Spleen (tissue), 11 donors: ENCODE measurements around the gene SHISA5. TPM values are rescaled to one million over a fixed set of nuclear protein-coding genes. Genes with fewer than 3 reads are reported as not detected.
A peak's percentile ranks its signal among the peaks of the same experiment; 100 is the strongest.

ENCODE experiments used
- DNase-seq: peaks from one replicate; pipeline ENCODE4 v3.0.0-alpha.2; 2020
- H3K27ac ChIP-seq, 8 donors: fragments of 200-600 bp; sonication (generic) in 7 of 8; 1 replicate in 4 of 8; 2 replicates in 4 of 8; pipeline versions ENCODE4 v1.5.0 to v1.8.0; 2016 to 2021; ENCODE audit warnings: inconsistent platforms in 4 of 8, mild to moderate bottlenecking in 4 of 8, moderate library complexity in 1 of 8
- H3K27me3 ChIP-seq, 7 donors: fragments of 200-600 bp; sonication (generic) in 6 of 7; replicated peaks in 1 of 7; 1 replicate in 4 of 7; 2 replicates in 3 of 7; pipeline versions ENCODE4 v1.5.0 to v1.8.0; 2016 to 2021; ENCODE audit warnings: inconsistent platforms in 3 of 7, mild to moderate bottlenecking in 1 of 7
- H3K36me3 ChIP-seq, 6 donors: fragments of 200-600 bp; sonication (generic) in 5 of 6; 1 replicate in 4 of 6; 2 replicates in 2 of 6; pipeline versions ENCODE4 v1.5.0 to v1.8.0; 2016 to 2021; ENCODE audit warnings: inconsistent platforms in 2 of 6
- H3K4me1 ChIP-seq, 6 donors: fragments of 200-600 bp; sonication (generic) in 5 of 6; 1 replicate in 3 of 6; 2 replicates in 3 of 6; pipeline versions ENCODE4 v1.5.0 to v1.8.0; 2016 to 2021; ENCODE audit warnings: inconsistent platforms in 3 of 6
- H3K4me3 ChIP-seq, 8 donors: fragments of 200-600 bp; sonication (generic) in 7 of 8; 1 replicate in 4 of 8; 2 replicates in 4 of 8; pipeline versions ENCODE4 v1.5.0 to v1.8.0; 2016 to 2021; ENCODE audit warnings: inconsistent platforms in 4 of 8, mild to moderate bottlenecking in 4 of 8, moderate library complexity in 2 of 8
- H3K9me3 ChIP-seq, 8 donors: fragments of 200-600 bp; sonication (generic) in 7 of 8; 1 replicate in 4 of 8; 2 replicates in 4 of 8; pipeline versions ENCODE4 v1.5.0 to v1.8.0; 2016 to 2021; ENCODE audit warnings: inconsistent platforms in 4 of 8
- CTCF ChIP-seq, 11 experiments: fragments of 200-600 bp in 7 of 11; fragments of 450-650 bp in 4 of 11; sonication (generic) in 4 of 11; IDR thresholded peaks in 8 of 11; conservative IDR thresholded peaks in 3 of 11; 1 replicate in 7 of 11; 2 replicates in 4 of 11; pipeline versions ENCODE4 v1.4.0 to v1.8.0; 2016 to 2021; ENCODE audit warnings: antibody characterized with exemption in 11 of 11, inconsistent platforms in 4 of 11, mild to moderate bottlenecking in 1 of 11
- POLR2A ChIP-seq, 3 donors: fragments of 450-650 bp; IDR thresholded peaks; one replicate each; pipeline ENCODE4 v1.5.1; 2017; ENCODE audit warnings: antibody characterized with exemption in 3 of 3, mild to moderate bottlenecking in 1 of 3
- POLR2AphosphoS5 ChIP-seq, 3 donors: sonication (generic); formaldehyde crosslinking; IDR thresholded peaks; one replicate each; pipeline ENCODE4 v1.5.1; 2017; ENCODE audit warnings: antibody characterized with exemption in 3 of 3
- WGBS, 5 donors: extraction: QIAGEN DNeasy Blood & Tissue Kit in 3 of 5; methylation state at CpG; one replicate each; pipeline versions ENCODE4 v1.1.5 to v1.1.7; 2013 to 2018; 5-methylcytosine and 5-hydroxymethylcytosine counted together
- intact Hi-C: fragments of 100-400 bp; cut with DNase I; formaldehyde crosslinking; loops from one replicate; pipeline ENCODE4 v1.15.0; 2023; ENCODE audit warnings: low total_unique reads
- polyA plus RNA-seq, 3 donors: library from polyadenylated mRNA; stranded (reverse); fragments of 200-250 nt; gene quantifications; one replicate each; pipeline ENCODE4 v1.2.1, GENCODE V29; 2013
- total RNA-seq, 7 donors: library from RNA; depleted of rRNA in 3 of 7; stranded (reverse); fragments of >200 nt in 3 of 7; fragmentation: NEBNext Ultra II Directional in 4 of 7; extraction: Animal tissue kit (Norgen Biotek cat#: 25700) in 4 of 7; gene quantifications; one replicate each; pipeline versions ENCODE4 v1.1.0 to v1.2.1, GENCODE V29; 2016 to 2021
- donor health status: healthy with polysubstance abuse.
- donor health status: DM: no; HTN: no; CAD: no; lungs with moderate emphysema.
- donor health status: DM: no; HTN: no; CAD: no.
- donor health status: Bipolar disorder and iron deficiency.
- donor health status: healthy.
- donor health status: DM: no; HTN: no; CAD: no.
- donor health status: DM: yes; HTN: yes; CAD: no.

Gene SHISA5
- total and polyA plus RNA-seq, 10 donors: 80.2 to 227 (median 173) TPM

GRCh38 chr3:48431224-48432029 lies 72.5 kb downstream of the SHISA5 start:
- Histone ChIP-seq H3K4me3 (no peak overlapping the region), H3K27ac (peak overlapping the region in 5 of 8 donors; percentile 4 to 89 (median 85)), H3K36me3 (peaks cover 0 to 34% (median 18%) of the 10 kb centered on the region in 6 donors), H3K9me3 (no peaks in the 10 kb centered on the region), H3K4me1 (peaks cover 15 to 96% (median 63%) of the 10 kb centered on the region in 6 donors), H3K27me3 (peaks cover 0 to 25% (median 9%) of the 10 kb centered on the region in 7 donors)
- 83 to 95% (median 88%) methylated on average over 7 to 8 of the region's 8 CpGs for WGBS, 5 donors
- intact Hi-C loops: loop anchor here (10.0 kb wide), 1 partner anchor 157 kb away; no protein-coding TSS in a partner anchor
- TF ChIP-seq CTCF (IDR thresholded peaks at IDR 0.05 in 8 of 11, conservative IDR thresholded peaks at IDR 0.05 in 3 of 11) (no peak), POLR2A (IDR thresholded peaks at IDR 0.05) (no peak), POLR2AphosphoS5 (IDR thresholded peaks at IDR 0.05) (no peak)
- DNase-seq: peak; percentile 43

GRCh38 chr3:48430708-48431101 lies 73.3 kb downstream of the SHISA5 start:
- intact Hi-C loops: loop anchor here (10.0 kb wide), 1 partner anchor 156 kb away; no protein-coding TSS in a partner anchor
- Histone ChIP-seq H3K27me3 (peaks cover 0 to 25% (median 9%) of the 10 kb centered on the region in 7 donors), H3K27ac (peak overlapping the region in 5 of 8 donors; percentile 82 to 89 (median 86)), H3K36me3 (peaks cover 0 to 34% (median 18%) of the 10 kb centered on the region in 6 donors), H3K4me3 (peak overlapping the region in 1 of 8 donors; percentile 82), H3K9me3 (no peaks in the 10 kb centered on the region), H3K4me1 (peaks cover 10 to 96% (median 59%) of the 10 kb centered on the region in 6 donors)
- TF ChIP-seq POLR2A (IDR thresholded peaks at IDR 0.05) (no peak), POLR2AphosphoS5 (IDR thresholded peaks at IDR 0.05) (no peak), CTCF (IDR thresholded peaks at IDR 0.05 in 8 of 11, conservative IDR thresholded peaks at IDR 0.05 in 3 of 11) (no peak)
- no peak for DNase-seq
- 85 to 95% (median 90%) methylated on average over 1 of the region's 1 CpG for WGBS, 5 donors

GRCh38 chr3:48429960-48430707 lies 73.8 kb downstream of the SHISA5 start, which contains the start of gene PLXNB1:
TSS of gene PLXNB1 (minus strand) at chr3:48430086. CDS start at chr3:48424611, 5,475 bp downstream.
- H3K4me3 ChIP-seq: peak within 1 kb of the TSS; percentile 70 to 83 (median 76)
- H3K9me3 ChIP-seq: no peaks in the 10 kb centered on the region
- H3K4me1 ChIP-seq: peaks cover 8 to 95% (median 57%) of the 10 kb centered on the region in 6 donors
- intact Hi-C loops: loop anchor here (10.0 kb wide), 1 partner anchor 155 kb away; no protein-coding TSS in a partner anchor
- peak; percentile 73 for DNase-seq
- H3K27me3 ChIP-seq: peaks cover 0 to 25% (median 9%) of the 10 kb centered on the region in 7 donors
- peaks cover 0 to 34% (median 18%) of the 10 kb centered on the region in 6 donors for H3K36me3 ChIP-seq
- TF ChIP-seq POLR2A (IDR thresholded peaks at IDR 0.05): no peak
- TF ChIP-seq POLR2AphosphoS5 (IDR thresholded peaks at IDR 0.05): peak in 1 of 3 donors; percentile 13
- WGBS, 5 donors: 17 to 25% (median 20%) methylated on average over 13 to 15 of the region's 15 CpGs
- H3K27ac ChIP-seq: peak within 1 kb of the TSS; percentile 70 to 89 (median 86)

- H3K27me3 ChIP-seq: peaks cover 0 to 25% (median 9%) of the 10 kb centered on the region in 7 donors
- H3K9me3 ChIP-seq: no peaks in the 10 kb centered on the region
- H3K36me3 ChIP-seq: peaks cover 0 to 31% (median 18%) of the 10 kb centered on the region in 6 donors
- intact Hi-C loops: no loop called here
- peak; percentile 3 to 68 (median 41) for TF ChIP-seq POLR2AphosphoS5 (IDR thresholded peaks at IDR 0.05)
- no peak for TF ChIP-seq POLR2A (IDR thresholded peaks at IDR 0.05)
- TF ChIP-seq CTCF (IDR thresholded peaks at IDR 0.05 in 8 of 11, conservative IDR thresholded peaks at IDR 0.05 in 3 of 11): peak in 2 of 11 experiments; percentile 9 to 23
- peak overlapping the region; percentile 70 to 83 (median 76) for H3K4me3 ChIP-seq
- WGBS, 5 donors: 0 to 2% (median 0%) methylated on average over 27 to 86 of the region's 86 CpGs
- H3K4me1 ChIP-seq: peaks cover 8 to 94% (median 54%) of the 10 kb centered on the region in 6 donors
- H3K27ac ChIP-seq: peak overlapping the region; percentile 70 to 89 (median 86)
- peak; percentile 90 for DNase-seq
These were observed 74.5 kb downstream of the SHISA5 start for GRCh38 chr3:48429317-48429959.
